Thoracic aorta (tissue), 2 donors: ENCODE measurements around the gene SCAPER. TPM values are rescaled to one million over a fixed set of nuclear protein-coding genes. Genes with fewer than 3 reads are reported as not detected.
"Not testable (repeated sequence)": the region's sequence is repeated elsewhere in the genome, so short reads cannot be mapped to it uniquely, and the experiment has no call there.

Experiments
- ATAC-seq: fragments of 150-250 bp; one replicate; pipeline ENCODE4 v1.8.0; 2017; ENCODE audit warnings: low read depth; ENCODE audit not compliant: insufficient number of reproducible peaks, low FRiP score
- DNase-seq: peaks from one replicate; pipeline ENCODE4 v3.0.0-alpha.2; 2020; ENCODE audit warnings: low spot score
- H3K27ac ChIP-seq, 2 donors: fragments of 200-600 bp; sonication (generic); 1 replicate in 1 of 2; 2 replicates in 1 of 2; pipeline ENCODE4 v1.5.1; 2016; ENCODE audit warnings: mild to moderate bottlenecking in 2 of 2, moderate library complexity in 2 of 2
- H3K27me3 ChIP-seq: fragments of 200-600 bp; sonication (generic); replicated peaks from 2 replicates; pipeline ENCODE4 v1.6.0; 2016; ENCODE audit warnings: mild to moderate bottlenecking; ENCODE audit not compliant: insufficient read depth
- H3K36me3 ChIP-seq: fragments of 200-600 bp; sonication (generic); one replicate; pipeline ENCODE4 v1.5.1; 2016
- H3K4me1 ChIP-seq, 2 donors: fragments of 200-600 bp; sonication (generic); 1 replicate in 1 of 2; 2 replicates in 1 of 2; pipeline versions ENCODE4 v1.5.1 to v1.6.0; 2016; ENCODE audit warnings: low read depth in 2 of 2, mild to moderate bottlenecking in 1 of 2; ENCODE audit not compliant: control insufficient read depth in 1 of 2
- H3K4me3 ChIP-seq: fragments of 200-600 bp; sonication (generic); 2 replicates; pipeline ENCODE4 v1.5.1; 2016; ENCODE audit warnings: mild to moderate bottlenecking
- H3K9me3 ChIP-seq: fragments of 200-600 bp; sonication (generic); 2 replicates; pipeline ENCODE4 v1.5.1; 2016
- CTCF ChIP-seq: fragments of 200-600 bp; sonication (generic); IDR thresholded peaks from one replicate; pipeline ENCODE4 v1.5.1; 2019; ENCODE audit warnings: antibody characterized with exemption
- total RNA-seq, 2 donors: library from RNA; depleted of rRNA; stranded (reverse); fragments of >200 nt; gene quantifications; one replicate each; pipeline versions ENCODE4 v1.1.0 to v1.2.3, GENCODE V29; 2016

Gene SCAPER
- total RNA-seq, 2 donors from 2014 or later = 29.6 to 65.0 TPM

- H3K4me1 ChIP-seq = no peaks in the 10 kb centered on the region
- TF ChIP-seq CTCF = no peak
- no peaks in the 10 kb centered on the region for H3K36me3 ChIP-seq
- DNase-seq = no peak
- H3K27ac ChIP-seq = no peak overlapping the region
- H3K9me3 ChIP-seq = no peaks in the 10 kb centered on the region
- no peak for ATAC-seq
- H3K27me3 ChIP-seq = no peaks in the 10 kb centered on the region
- H3K4me3 ChIP-seq = no peak overlapping the region
Measured at GRCh38 chr15:76756381-76756780, 148.8 kb downstream of the SCAPER start.

GRCh38 chr15:76753771-76754170, 151.4 kb downstream of the SCAPER start:
- DNase-seq (no peak), ATAC-seq (no peak)
- H3K27me3 ChIP-seq = no peaks in the 10 kb centered on the region
- no peak for TF ChIP-seq CTCF
- no peak overlapping the region for H3K27ac ChIP-seq
- no peaks in the 10 kb centered on the region for H3K4me1 ChIP-seq
- no peak overlapping the region for H3K4me3 ChIP-seq
- H3K9me3 ChIP-seq = no peaks in the 10 kb centered on the region
- peaks cover 3% of the 10 kb centered on the region for H3K36me3 ChIP-seq

GRCh38 chr15:76753131-76753530, 152.0 kb downstream of the SCAPER start:
- no peak overlapping the region for H3K4me3 ChIP-seq
- ATAC-seq = no peak
- no peak for TF ChIP-seq CTCF

GRCh38 chr15:76752549-76752948, 152.6 kb downstream of the SCAPER start:
- Histone ChIP-seq H3K9me3 (no peaks in the 10 kb centered on the region), H3K36me3 (peaks cover 7% of the 10 kb centered on the region), H3K4me1 (no peaks in the 10 kb centered on the region), H3K27ac (no peak overlapping the region), H3K27me3 (no peaks in the 10 kb centered on the region), H3K4me3 (no peak overlapping the region)
- ATAC-seq = no peak
- no peak for DNase-seq
- TF ChIP-seq CTCF = no peak

More at GRCh38 chr15:76753131-76753530, 152.0 kb downstream of the SCAPER start:
- H3K9me3 ChIP-seq = no peaks in the 10 kb centered on the region
- no peaks in the 10 kb centered on the region for H3K4me1 ChIP-seq
- H3K27me3 ChIP-seq = no peaks in the 10 kb centered on the region
- peaks cover 3% of the 10 kb centered on the region for H3K36me3 ChIP-seq
- no peak overlapping the region for H3K27ac ChIP-seq
- no peak for DNase-seq

- Histone ChIP-seq H3K27me3 (no peaks in the 10 kb centered on the region), H3K9me3 (no peaks in the 10 kb centered on the region), H3K4me1 (no peaks in the 10 kb centered on the region), H3K36me3 (peaks cover 7% of the 10 kb centered on the region), H3K27ac (no peak overlapping the region), H3K4me3 (no peak overlapping the region)
- DNase-seq = no peak
- no peak for TF ChIP-seq CTCF
- no peak for ATAC-seq
Measured at GRCh38 chr15:76737573-76737972, 167.6 kb downstream of the SCAPER start.

- not testable (repeated sequence) for ATAC-seq, H3K36me3 ChIP-seq, H3K27me3 ChIP-seq, DNase-seq, H3K4me3 ChIP-seq, H3K27ac ChIP-seq, H3K9me3 ChIP-seq
- peaks cover 9 to 10% of the 10 kb centered on the region in 2 donors for H3K4me1 ChIP-seq
Measured at GRCh38 chr15:76732321-76732720, 172.8 kb downstream of the SCAPER start.
